Measurements from ENCODE around the gene SMYD1.

The SMYD1 gene

DNA sequence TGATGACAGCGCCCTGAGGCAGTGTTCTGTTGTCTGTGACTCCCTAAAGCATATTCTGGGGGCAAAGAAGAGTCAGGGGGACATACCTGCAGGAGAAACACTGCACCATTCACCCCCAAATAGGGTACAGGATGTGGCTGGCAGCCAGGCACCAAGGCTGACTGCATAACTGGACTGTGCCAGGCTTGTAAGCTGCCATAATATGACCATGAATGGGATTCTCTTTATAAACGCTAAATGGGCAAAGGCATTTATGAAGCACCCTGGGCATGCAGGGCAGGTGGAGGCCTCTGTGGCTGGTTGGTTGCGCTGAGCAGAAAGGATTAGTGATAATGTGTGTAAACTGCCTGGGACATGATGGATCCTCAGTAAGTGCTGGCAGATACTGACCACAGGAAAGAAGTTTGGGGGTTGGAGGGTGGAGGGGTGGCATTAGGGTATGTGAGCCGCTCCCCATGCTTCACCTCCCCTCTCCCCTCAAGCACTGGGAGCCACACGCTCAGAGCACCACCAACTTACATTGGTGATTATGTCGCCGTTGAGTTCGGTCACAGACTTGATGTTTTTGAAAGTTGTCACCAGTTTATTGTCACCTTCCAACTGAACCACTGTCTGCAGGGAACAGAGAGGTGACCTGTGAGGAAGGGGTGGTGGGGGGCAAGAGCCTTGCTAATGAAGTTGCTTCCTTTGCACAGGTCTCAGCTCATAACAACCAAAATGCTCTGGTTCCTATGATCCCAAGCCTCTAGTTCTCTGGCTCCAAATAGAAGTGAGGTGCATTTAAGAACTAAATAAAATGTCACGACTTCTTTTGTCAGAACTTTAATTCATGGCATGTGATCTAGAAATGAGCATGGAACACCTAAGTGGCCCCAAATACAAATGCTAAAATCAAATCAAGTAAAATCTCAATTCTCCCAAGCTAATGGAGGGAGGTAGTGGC lies 56.6 kb downstream of the SMYD1 start:
- H3K9me3 ChIP-seq: no peaks in the 10 kb centered on the region
- in situ Hi-C loops (cut with MboI; ENCODE audit: low sequenced_read_pairs): no loop called here

DNA sequence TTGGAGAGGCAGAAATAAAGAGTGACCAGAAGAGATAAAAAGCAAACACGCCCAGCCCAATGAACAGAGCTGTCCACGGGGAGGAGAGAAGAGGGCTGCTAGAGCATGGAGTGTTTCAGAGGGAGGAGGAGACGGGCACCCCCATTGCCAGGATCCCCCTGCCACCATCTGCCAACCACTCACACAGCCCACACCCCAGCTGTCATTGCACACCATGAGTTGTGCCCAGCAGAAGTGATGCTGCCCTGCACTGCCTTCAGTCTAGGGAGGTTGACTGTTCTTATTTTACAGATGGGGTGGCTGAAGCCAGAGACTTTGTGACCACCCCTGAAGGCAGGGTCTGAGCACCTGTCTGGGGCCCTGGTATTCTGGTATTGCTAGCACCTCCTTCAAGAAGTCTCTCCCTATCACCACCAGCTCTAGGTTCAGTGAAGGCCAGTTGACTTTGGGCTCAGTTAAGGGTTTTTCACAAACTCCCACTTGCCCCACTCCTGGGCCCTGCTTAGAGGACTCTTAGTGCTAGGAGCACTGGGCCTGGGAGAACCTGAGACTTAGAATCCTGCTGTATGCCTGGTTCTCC lies 57.8 kb downstream of the SMYD1 start:
- in situ Hi-C loops (cut with MboI; ENCODE audit: low sequenced_read_pairs): no loop called here
- Histone ChIP-seq H3K9me3 (no peaks in the 10 kb centered on the region), H3K4me3 (no peak overlapping the region), H3K27me3 (ENCODE audit: low read depth) (no peaks in the 10 kb centered on the region), H3K36me3 (replicated peaks) (no peaks in the 10 kb centered on the region), H3K4me1 (no peaks in the 10 kb centered on the region)
- DNase-seq (ENCODE audit: low spot score in 2 of 2): no peak

More for the DNA sequence above, 56.6 kb downstream of the SMYD1 start:
- Histone ChIP-seq H3K36me3 (replicated peaks) (no peaks in the 10 kb centered on the region), H3K4me1 (no peaks in the 10 kb centered on the region), H3K4me3 (no peak overlapping the region), H3K27me3 (ENCODE audit: low read depth) (no peaks in the 10 kb centered on the region)
- no peak for DNase-seq (ENCODE audit: low spot score in 2 of 2)

DNA sequence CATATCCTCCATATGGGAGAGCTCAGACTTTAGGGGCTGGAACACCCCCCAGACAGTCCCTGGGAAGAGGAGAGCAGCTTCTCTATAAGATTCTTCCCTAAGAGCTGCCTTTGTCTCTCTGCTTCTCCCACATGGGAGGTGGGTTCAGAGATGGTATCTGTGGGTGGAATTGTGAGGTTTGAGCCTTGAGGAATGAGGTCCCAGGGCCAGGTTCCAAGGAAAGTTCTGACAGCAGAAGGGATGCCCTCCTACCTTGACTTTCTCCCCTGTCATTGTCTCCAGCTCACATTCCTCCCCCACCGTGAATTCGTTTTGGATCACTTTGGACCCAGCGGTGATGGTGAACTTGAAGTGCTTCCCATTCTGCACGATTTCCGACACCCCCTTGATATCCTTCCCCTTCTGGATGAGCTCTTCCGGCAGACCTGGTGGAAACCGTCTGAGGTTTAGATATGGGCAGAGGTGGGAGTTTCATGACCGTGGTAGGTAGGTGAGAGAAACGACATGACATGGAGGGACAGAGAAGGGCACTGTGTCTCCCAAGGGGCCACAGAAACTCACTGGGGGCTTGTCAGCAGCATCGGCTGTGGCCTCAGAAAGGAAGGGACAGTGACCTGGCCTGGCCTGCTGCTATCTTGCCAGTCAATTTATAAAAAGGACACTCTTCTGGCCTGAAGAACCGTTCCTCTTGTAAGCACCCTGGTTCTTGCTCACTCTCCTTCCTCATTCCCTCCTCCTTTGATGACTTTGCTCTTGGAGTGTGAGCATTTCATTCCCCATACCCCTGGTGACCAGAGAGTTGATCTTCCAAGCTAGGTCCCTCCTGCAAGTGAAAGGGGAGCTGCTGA lies 58.5 kb downstream of the SMYD1 start:
- H3K4me1 ChIP-seq: no peaks in the 10 kb centered on the region
- in situ Hi-C loops (cut with MboI; ENCODE audit: low sequenced_read_pairs): no loop called here
- DNase-seq (ENCODE audit: low spot score in 2 of 2): no peak
- H3K36me3 ChIP-seq (replicated peaks): no peaks in the 10 kb centered on the region
- H3K27me3 ChIP-seq (ENCODE audit: low read depth): no peaks in the 10 kb centered on the region
- no peaks in the 10 kb centered on the region for H3K9me3 ChIP-seq
- no peak overlapping the region for H3K4me3 ChIP-seq

DNA sequence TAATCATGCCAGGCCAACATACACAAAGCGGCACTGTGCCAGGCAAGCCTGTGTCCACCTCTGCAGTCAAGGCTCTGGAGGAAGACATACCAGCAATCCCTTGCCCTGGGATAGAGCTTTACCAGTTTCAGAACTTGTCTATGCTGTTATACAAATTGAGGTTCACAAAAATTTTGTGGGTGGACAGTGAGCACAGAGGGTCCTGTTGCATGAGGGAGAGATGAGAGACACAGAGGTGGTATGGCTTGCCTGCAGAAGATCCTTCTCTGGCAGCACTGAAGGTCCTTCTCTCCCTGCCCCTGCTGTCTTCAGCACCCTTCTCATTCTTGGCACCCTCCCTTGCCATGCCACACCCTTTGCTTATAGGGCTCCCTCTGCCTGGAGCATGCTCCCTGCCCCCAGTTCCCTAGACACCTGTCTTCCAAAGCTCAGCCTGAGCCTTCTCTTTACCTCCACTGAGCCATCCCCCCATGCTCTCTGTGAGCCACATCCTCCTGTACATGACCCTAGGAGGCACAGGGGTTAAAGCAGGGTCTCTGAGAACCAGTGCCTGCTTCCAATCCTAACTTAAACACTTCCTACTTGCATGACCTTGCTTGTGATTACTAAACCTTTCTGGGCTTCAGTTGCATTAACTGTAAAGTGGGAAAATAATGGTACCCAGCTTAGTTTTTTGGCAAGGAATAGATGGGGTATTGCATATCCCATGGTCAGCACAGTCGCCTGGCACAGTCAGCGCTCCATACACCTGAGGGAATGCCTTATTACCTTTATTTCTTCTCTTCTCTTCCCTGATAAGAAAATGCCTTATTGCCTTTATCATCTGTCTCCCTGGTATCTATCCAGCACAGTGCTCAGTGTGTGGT lies 59.4 kb downstream of the SMYD1 start:
- Histone ChIP-seq H3K4me1 (no peaks in the 10 kb centered on the region), H3K9me3 (no peaks in the 10 kb centered on the region), H3K27me3 (ENCODE audit: low read depth) (no peaks in the 10 kb centered on the region), H3K36me3 (replicated peaks) (no peaks in the 10 kb centered on the region), H3K4me3 (no peak overlapping the region)
- DNase-seq (ENCODE audit: low spot score in 2 of 2): no peak
- in situ Hi-C loops (cut with MboI; ENCODE audit: low sequenced_read_pairs): no loop called here

DNA sequence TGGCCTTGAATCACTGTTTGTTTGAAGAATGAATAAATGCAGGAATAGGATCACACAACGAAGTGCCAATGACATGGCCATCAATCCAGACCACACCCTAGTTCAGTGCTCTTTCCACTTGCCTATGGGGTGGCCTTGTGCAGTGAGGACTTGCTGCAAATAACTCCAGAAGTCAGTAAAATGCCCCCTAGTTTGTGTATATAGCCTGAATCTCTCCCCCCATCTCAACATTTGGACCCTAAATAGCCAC lies 59.9 kb downstream of the SMYD1 start:
- no peak for DNase-seq (ENCODE audit: low spot score in 2 of 2)
- H3K4me3 ChIP-seq: no peak overlapping the region
- in situ Hi-C loops (cut with MboI; ENCODE audit: low sequenced_read_pairs): no loop called here
- no peaks in the 10 kb centered on the region for H3K27me3 ChIP-seq (ENCODE audit: low read depth)
- H3K4me1 ChIP-seq: no peaks in the 10 kb centered on the region
- H3K36me3 ChIP-seq (replicated peaks): no peaks in the 10 kb centered on the region
- no peaks in the 10 kb centered on the region for H3K9me3 ChIP-seq

DNA sequence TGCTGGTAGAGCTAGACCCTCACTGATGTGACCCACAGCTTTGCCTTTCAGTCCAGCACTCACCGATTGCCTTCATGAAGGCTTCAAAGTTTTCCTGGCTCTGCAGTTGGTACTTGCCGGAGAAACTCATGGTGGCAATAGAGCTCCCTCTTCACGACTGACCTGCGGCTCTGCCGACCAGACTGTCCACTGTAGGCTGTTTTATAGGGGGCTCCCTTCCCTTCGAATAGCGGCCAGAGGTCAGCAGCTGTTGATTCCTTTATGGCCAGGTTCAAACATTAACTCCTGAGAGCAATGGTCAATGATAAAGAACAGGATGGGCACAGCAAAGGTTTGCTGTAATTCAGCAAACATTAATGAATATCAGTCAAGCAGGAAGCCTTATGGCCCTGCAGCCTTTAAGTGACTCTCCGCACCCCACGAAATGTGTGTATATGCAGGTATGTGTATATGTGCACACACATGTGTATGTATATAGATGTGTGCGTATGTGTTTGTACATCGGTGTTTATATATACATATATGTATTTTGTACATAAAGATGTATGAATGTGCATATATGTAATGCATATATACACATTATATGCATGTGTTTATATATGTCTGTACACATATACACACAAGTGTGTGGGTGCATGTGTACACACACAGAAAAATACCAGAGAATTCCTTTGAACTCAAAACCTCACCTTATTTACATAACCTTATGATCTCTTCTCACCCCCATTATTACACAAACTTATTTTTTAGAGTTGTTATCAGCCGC lies 60.4 kb downstream of the SMYD1 start, which contains the start of gene FABP1:
Gene FABP1 (minus strand): TSS at position 175 of the 766 bp plus-strand sequence. CDS start 45 bp downstream, at position 130.
- Histone ChIP-seq H3K4me1 (no peaks in the 10 kb centered on the region), H3K27me3 (ENCODE audit: low read depth) (no peaks in the 10 kb centered on the region), H3K4me3 (no peak within 1 kb of the TSS), H3K9me3 (no peaks in the 10 kb centered on the region), H3K36me3 (replicated peaks) (no peaks in the 10 kb centered on the region)
- in situ Hi-C loops (cut with MboI; ENCODE audit: low sequenced_read_pairs): no loop called here
- DNase-seq (ENCODE audit: low spot score in 2 of 2): no peak

DNA sequence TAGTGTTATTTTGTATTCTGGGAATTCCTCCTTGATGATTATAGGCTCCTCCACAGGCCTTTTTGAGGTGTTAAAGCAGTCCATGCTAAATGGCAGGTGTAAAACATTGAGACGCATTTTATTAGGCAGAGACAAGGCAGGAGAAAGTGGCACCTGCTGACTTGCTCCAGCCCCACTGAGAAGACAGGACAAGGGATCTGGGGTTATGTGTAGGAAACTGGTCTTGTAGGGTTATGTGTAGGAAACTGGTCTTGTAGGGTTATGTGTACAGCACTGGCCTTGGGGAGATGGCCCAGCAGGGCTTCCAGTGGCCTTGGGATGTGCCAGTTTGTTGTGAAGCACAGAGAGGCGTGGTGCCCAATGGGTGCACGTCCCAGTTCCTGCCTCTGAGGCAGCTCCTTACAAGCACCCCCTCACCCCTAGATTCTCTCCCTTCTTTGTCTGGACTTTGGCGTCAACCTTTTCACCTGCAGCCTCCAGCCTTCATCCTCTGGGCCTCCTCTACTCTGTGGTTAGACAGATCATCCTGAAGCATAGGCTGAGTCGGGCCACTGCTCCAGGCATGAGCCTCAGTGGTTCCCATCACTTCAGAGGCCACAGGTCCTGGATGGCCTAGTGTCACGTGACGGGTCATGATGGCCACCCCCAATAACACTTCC lies 61.2 kb downstream of the SMYD1 start:
- H3K36me3 ChIP-seq (replicated peaks): no peaks in the 10 kb centered on the region
- in situ Hi-C loops (cut with MboI; ENCODE audit: low sequenced_read_pairs): no loop called here
- no peak overlapping the region for H3K4me3 ChIP-seq
- no peak for DNase-seq (ENCODE audit: low spot score in 2 of 2)
- H3K27me3 ChIP-seq (ENCODE audit: low read depth): no peaks in the 10 kb centered on the region
- H3K4me1 ChIP-seq: no peaks in the 10 kb centered on the region
- H3K9me3 ChIP-seq: no peaks in the 10 kb centered on the region

DNA sequence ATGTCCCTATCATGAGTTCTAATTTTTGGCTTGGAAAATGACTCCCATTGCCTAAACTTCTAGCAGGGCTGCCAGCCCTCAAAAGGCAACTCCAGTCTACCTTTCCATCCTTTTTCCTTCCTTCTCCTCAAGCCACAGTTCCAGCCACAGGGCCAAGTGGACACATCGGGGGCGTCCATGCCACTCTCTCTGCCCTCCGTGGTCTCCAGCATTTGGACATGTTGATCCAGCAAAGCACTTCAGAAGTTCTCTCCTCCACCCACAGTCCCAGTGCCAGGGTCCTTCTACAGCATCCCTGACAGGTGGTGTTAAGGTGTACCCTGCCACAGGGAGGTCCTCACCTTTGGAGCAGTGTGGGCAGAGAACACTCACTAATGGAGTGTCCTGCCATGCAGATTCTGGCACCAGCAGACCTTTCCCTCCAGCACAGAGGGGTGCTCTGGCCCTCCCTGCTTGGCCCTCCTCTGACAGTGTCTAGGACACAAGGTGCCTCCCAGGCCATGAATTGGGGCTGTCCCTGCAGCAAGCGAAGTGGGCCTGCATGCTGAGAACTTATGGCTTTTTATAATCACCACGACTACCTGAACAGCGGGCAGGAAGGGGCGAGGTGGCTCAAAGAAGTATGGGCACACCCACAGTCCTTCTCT lies 61.8 kb downstream of the SMYD1 start:
- no peaks in the 10 kb centered on the region for H3K9me3 ChIP-seq
- no peaks in the 10 kb centered on the region for H3K36me3 ChIP-seq (replicated peaks)
- no peak for DNase-seq (ENCODE audit: low spot score in 2 of 2)
- no peak overlapping the region for H3K4me3 ChIP-seq
- H3K27me3 ChIP-seq (ENCODE audit: low read depth): no peaks in the 10 kb centered on the region
- H3K4me1 ChIP-seq: no peaks in the 10 kb centered on the region
- in situ Hi-C loops (cut with MboI; ENCODE audit: low sequenced_read_pairs): no loop called here

DNA sequence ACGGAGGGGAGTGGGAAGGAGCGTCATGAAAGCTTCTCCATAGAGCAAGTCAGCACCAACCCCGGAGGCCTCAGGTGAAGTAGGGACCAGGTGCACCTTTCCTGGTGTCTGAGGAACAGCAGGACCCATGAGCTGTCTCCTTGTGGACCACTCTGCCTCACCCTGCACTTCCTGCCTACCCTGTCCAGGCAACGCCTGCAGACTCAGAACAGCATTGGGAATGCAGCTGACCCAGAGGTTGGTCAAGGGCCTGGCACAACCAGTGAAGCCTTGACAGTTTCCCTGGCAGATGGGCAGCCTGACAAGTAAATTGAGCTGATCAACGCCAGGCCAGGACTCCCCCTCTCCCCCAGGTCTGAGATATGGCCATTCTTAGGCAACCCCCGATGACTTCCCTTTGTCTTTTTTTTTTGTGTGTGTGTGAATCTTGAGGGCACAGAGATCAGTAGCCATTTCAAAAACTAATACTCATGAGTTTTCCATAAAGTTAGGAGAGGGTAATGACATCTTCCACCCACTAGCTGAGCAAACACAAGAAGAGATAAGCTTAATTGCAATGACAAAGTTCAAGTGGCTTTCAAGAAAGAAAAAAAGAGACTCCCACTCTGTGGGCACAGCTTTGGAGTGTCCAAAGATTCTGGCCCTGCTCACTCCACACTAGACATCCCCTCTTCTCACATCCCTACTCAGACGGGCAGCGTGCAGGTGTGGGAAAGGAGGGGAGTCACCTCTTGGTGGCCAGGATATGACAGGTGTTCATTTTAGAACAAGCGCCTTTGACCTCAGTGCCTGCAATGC lies 63.8 kb downstream of the SMYD1 start:
- H3K27me3 ChIP-seq (ENCODE audit: low read depth): no peaks in the 10 kb centered on the region
- no peaks in the 10 kb centered on the region for H3K9me3 ChIP-seq
- H3K4me3 ChIP-seq: no peak overlapping the region
- no peak for DNase-seq (ENCODE audit: low spot score in 2 of 2)
- H3K4me1 ChIP-seq: no peaks in the 10 kb centered on the region
- no peaks in the 10 kb centered on the region for H3K36me3 ChIP-seq (replicated peaks)
- in situ Hi-C loops (cut with MboI; ENCODE audit: low sequenced_read_pairs): no loop called here

DNA sequence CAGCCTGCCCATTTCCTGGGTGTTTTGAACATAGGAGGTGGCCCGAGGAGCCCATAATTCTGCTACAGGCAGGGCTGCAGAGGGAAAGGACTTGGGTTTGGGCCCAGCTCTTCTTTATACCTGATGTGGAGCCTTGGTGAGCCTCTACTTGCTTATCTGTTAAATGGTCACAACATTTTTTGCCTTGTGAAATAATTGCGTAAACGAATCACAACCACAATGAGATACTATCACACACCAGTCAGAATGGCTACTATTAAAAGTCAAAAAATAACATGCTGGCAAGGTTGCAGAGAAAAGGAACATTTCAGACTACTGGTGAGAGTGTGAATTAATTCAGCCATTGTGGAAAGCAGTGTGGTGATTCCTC lies 64.4 kb downstream of the SMYD1 start:
- no peaks in the 10 kb centered on the region for H3K27me3 ChIP-seq (ENCODE audit: low read depth)
- H3K4me1 ChIP-seq: no peaks in the 10 kb centered on the region
- no peaks in the 10 kb centered on the region for H3K9me3 ChIP-seq
- H3K36me3 ChIP-seq (replicated peaks): no peaks in the 10 kb centered on the region
- DNase-seq (ENCODE audit: low spot score in 2 of 2): no peak
- no peak overlapping the region for H3K4me3 ChIP-seq
- in situ Hi-C loops (cut with MboI; ENCODE audit: low sequenced_read_pairs): no loop called here

DNA sequence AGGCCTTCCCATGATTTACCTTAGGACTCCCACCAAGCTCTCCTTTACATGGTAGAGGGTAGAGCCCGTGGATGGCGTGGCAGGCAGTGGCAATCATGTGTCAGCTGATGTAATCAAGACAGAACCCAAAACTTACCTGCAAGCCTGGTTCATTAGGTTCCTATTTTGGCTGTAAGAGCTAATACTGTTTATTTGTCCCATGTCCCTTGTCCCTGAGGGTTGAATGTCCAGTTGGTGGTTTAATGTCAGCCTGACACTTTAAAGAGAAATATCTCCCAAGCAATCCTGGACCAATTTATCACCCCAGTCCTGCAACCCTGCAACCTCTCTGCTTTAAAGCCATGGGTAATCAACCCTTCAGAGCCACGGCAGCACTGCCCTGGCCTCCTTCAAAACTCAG lies 66.2 kb downstream of the SMYD1 start:
- H3K4me1 ChIP-seq: no peaks in the 10 kb centered on the region
- in situ Hi-C loops (cut with MboI; ENCODE audit: low sequenced_read_pairs): no loop called here
- H3K4me3 ChIP-seq: no peak overlapping the region
- H3K27me3 ChIP-seq (ENCODE audit: low read depth): no peaks in the 10 kb centered on the region
- no peaks in the 10 kb centered on the region for H3K9me3 ChIP-seq
- no peaks in the 10 kb centered on the region for H3K36me3 ChIP-seq (replicated peaks)
- DNase-seq (ENCODE audit: low spot score in 2 of 2): no peak
